SHP77 treated with DMSO at 0.1 percent for 48 hours (cell line): ENCODE measurements around the gene FAM170B.

Experiments used
- DNase-seq: peaks from one replicate; lab custom pipeline; 2025; lab: John Stamatoyannopoulos, UW

The FAM170B gene

GRCh38 chr10:49133706-49134248 is at the start of gene FAM170B:
FAM170B (minus strand) TSS chr10:49134021; CDS start chr10:49133918, 103 bp downstream.
- DNase-seq: no peak

- DNase-seq: no peak
Observed at GRCh38 chr10:49182776-49183175, 49.0 kb upstream of the FAM170B start.

- DNase-seq: no peak
Observed at GRCh38 chr10:49180444-49180860, 46.6 kb upstream of the FAM170B start.

GRCh38 chr10:49179699-49180443 is 46.0 kb upstream of the FAM170B start:
- no peak for DNase-seq

GRCh38 chr10:49178489-49179471 is 45.0 kb upstream of the FAM170B start:
- DNase-seq: no peak

- no peak for DNase-seq
Observed at GRCh38 chr10:49177391-49178355, 43.9 kb upstream of the FAM170B start.

- DNase-seq: no peak
Observed at GRCh38 chr10:49176310-49177268, 42.8 kb upstream of the FAM170B start.

- no peak for DNase-seq
Observed at GRCh38 chr10:49175587-49176309, 41.9 kb upstream of the FAM170B start.

GRCh38 chr10:49174926-49175500 is 41.2 kb upstream of the FAM170B start:
- DNase-seq: no peak

GRCh38 chr10:49174261-49174925 is 40.6 kb upstream of the FAM170B start:
- DNase-seq: no peak

- no peak for DNase-seq
Observed at GRCh38 chr10:49173853-49174252, 40.0 kb upstream of the FAM170B start.

- DNase-seq: no peak
Observed at GRCh38 chr10:49173201-49173772, 39.5 kb upstream of the FAM170B start.

GRCh38 chr10:49172777-49173132 is 38.9 kb upstream of the FAM170B start:
- no peak for DNase-seq

GRCh38 chr10:49172061-49172776 is 38.4 kb upstream of the FAM170B start:
- DNase-seq: no peak

GRCh38 chr10:49171326-49172060 is 37.7 kb upstream of the FAM170B start:
- DNase-seq: no peak

- no peak for DNase-seq
Observed at GRCh38 chr10:49170632-49171325, 37.0 kb upstream of the FAM170B start.
